ENCODE results near the gene TMC5. TPM values are rescaled to one million over a fixed set of nuclear protein-coding genes. Genes with fewer than 3 reads are reported as not detected.

The TMC5 gene
- total and polyA plus RNA-seq, 2 of the 13 experiments (the other 11 are each of a cell fraction or from before 2014, with no cell fraction given) = 0.09 to 0.41 TPM

DNA sequence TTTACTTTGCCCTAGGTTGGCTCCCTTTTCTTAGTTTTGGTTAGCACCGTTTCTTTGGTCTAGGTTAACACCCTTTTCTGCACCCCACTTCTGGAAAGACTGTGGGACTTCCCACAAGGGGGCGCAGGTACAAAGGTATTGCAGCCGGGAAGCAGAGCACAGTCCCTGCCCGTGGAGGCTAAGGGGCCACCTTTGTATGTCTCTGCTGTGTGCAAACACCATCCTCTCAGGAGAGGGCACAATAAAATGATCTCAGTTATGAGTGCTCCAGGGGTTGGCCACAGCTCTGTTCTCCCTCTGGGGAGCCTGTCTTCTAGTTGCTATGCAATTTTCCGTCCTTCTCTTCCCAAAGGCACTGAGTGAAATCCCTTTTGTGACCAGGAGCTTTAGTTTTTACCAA is 28.4 kb upstream of the TMC5 start (continued):
- 0 out of 2 replicates have a peak, but pooled peaks have one; percentile 32 for TF ChIP-seq FOXC1 (CRISPR knock-in tag; IDR thresholded peaks at IDR 0.05; ENCODE audit: borderline replicate concordance)
- TF ChIP-seq ZNF484 (CRISPR knock-in tag; IDR thresholded peaks at IDR 0.05; ENCODE audit: borderline replicate concordance, low read depth) = no peak
- TF ChIP-seq SP5 (CRISPR knock-in tag; IDR thresholded peaks at IDR 0.05; ENCODE audit: borderline replicate concordance, low read depth) = no peak
- no peak for TF ChIP-seq MTF2 (CRISPR knock-in tag; IDR thresholded peaks at IDR 0.05; ENCODE audit: borderline replicate concordance)
- TF ChIP-seq TAF1 (CRISPR knock-in tag; IDR thresholded peaks at IDR 0.05) = no peak
- peak; percentile 61; the same call in 1 of the 2 replicates for TF ChIP-seq CEBPG (CRISPR knock-in tag; IDR thresholded peaks at IDR 0.05)
- TF ChIP-seq, protein P1, sequence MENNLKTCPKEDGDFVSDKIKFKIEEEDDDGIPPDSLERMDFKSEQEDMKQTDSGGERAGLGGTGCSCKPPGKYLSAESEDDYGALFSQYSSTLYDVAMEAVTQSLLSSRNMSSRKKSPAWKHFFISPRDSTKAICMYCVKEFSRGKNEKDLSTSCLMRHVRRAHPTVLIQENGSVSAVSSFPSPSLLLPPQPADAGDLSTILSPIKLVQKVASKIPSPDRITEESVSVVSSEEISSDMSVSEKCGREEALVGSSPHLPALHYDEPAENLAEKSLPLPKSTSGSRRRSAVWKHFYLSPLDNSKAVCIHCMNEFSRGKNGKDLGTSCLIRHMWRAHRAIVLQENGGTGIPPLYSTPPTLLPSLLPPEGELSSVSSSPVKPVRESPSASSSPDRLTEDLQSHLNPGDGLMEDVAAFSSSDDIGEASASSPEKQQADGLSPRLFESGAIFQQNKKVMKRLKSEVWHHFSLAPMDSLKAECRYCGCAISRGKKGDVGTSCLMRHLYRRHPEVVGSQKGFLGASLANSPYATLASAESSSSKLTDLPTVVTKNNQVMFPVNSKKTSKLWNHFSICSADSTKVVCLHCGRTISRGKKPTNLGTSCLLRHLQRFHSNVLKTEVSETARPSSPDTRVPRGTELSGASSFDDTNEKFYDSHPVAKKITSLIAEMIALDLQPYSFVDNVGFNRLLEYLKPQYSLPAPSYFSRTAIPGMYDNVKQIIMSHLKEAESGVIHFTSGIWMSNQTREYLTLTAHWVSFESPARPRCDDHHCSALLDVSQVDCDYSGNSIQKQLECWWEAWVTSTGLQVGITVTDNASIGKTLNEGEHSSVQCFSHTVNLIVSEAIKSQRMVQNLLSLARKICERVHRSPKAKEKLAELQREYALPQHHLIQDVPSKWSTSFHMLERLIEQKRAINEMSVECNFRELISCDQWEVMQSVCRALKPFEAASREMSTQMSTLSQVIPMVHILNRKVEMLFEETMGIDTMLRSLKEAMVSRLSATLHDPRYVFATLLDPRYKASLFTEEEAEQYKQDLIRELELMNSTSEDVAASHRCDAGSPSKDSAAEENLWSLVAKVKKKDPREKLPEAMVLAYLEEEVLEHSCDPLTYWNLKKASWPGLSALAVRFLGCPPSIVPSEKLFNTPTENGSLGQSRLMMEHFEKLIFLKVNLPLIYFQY (CRISPR knock-in tag; IDR thresholded peaks at IDR 0.05; ENCODE audit: borderline replicate concordance) = no peak
- no peak for TF ChIP-seq CHD2 (IDR thresholded peaks at IDR 0.05; ENCODE audit: low read depth, low read length)
- TF ChIP-seq PLRG1 (conservative IDR thresholded peaks at IDR 0.05) = no peak
- TF ChIP-seq ERF (CRISPR knock-in tag; IDR thresholded peaks at IDR 0.05) = 0 out of 2 replicates have a peak, but pooled peaks have one; percentile 24
- TF ChIP-seq MBD4 (IDR thresholded peaks at IDR 0.05; ENCODE audit: borderline replicate concordance, low read length) = no peak
- peak; percentile 90 for TF ChIP-seq STAG1 (CRISPR knock-in tag; IDR thresholded peaks at IDR 0.05)
- TF ChIP-seq ZSCAN5A (CRISPR knock-in tag; IDR thresholded peaks at IDR 0.05; ENCODE audit: borderline replicate concordance) = 0 out of 2 replicates have a peak, but pooled peaks have one; percentile 12
- 0 out of 2 replicates have a peak, but pooled peaks have one; percentile 36 for TF ChIP-seq FOXA3 (CRISPR knock-in tag; IDR thresholded peaks at IDR 0.05)
- TF ChIP-seq NFE2L1 (CRISPR knock-in tag; IDR thresholded peaks at IDR 0.05; ENCODE audit: borderline replicate concordance) = no peak
- TF ChIP-seq ZNF782 (CRISPR knock-in tag; IDR thresholded peaks at IDR 0.05; ENCODE audit: borderline replicate concordance) = no peak
- TF ChIP-seq SRF (IDR thresholded peaks at IDR 0.05; ENCODE audit: low read depth, low read length) = no peak
- TF ChIP-seq SOX13 (IDR thresholded peaks at IDR 0.05) = no peak
- no peak for TF ChIP-seq SOX13 (CRISPR knock-in tag; conservative IDR thresholded peaks at IDR 0.05 in 1 of 2, IDR thresholded peaks at IDR 0.05 in 1 of 2)
- TF ChIP-seq ZFP37 (CRISPR knock-in tag; IDR thresholded peaks at IDR 0.05; ENCODE audit: borderline replicate concordance) = no peak
- no peak for TF ChIP-seq ZNF10 (CRISPR knock-in tag; IDR thresholded peaks at IDR 0.05; ENCODE audit: borderline replicate concordance, low read depth)
- no peak for TF ChIP-seq MZF1 (CRISPR knock-in tag; IDR thresholded peaks at IDR 0.05; ENCODE audit: borderline replicate concordance)
- TF ChIP-seq, protein P2, sequence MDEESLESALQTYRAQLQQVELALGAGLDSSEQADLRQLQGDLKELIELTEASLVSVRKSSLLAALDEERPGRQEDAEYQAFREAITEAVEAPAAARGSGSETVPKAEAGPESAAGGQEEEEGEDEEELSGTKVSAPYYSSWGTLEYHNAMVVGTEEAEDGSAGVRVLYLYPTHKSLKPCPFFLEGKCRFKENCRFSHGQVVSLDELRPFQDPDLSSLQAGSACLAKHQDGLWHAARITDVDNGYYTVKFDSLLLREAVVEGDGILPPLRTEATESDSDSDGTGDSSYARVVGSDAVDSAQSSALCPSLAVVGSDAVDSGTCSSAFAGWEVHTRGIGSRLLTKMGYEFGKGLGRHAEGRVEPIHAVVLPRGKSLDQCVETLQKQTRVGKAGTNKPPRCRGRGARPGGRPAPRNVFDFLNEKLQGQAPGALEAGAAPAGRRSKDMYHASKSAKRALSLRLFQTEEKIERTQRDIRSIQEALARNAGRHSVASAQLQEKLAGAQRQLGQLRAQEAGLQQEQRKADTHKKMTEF (CRISPR knock-in tag; IDR thresholded peaks at IDR 0.05) = no peak
- no peak for TF ChIP-seq ZNF136 (CRISPR knock-in tag; IDR thresholded peaks at IDR 0.05; ENCODE audit: low read depth)
- TF ChIP-seq ZFP1 (CRISPR knock-in tag; IDR thresholded peaks at IDR 0.05) = no peak
- TF ChIP-seq ZNF382 (CRISPR knock-in tag; IDR thresholded peaks at IDR 0.05; ENCODE audit: borderline replicate concordance) = no peak
- TF ChIP-seq SETDB1 (CRISPR knock-in tag; IDR thresholded peaks at IDR 0.05; ENCODE audit: borderline replicate concordance) = no peak
